ENCODE measurements around the gene THADA. TPM values are rescaled to one million over a fixed set of nuclear protein-coding genes. Genes with fewer than 3 reads are reported as not detected.

THADA gene
- total RNA-seq, 2 experiments from 2014 or later = 31.2 to 32.3 TPM

DNA sequence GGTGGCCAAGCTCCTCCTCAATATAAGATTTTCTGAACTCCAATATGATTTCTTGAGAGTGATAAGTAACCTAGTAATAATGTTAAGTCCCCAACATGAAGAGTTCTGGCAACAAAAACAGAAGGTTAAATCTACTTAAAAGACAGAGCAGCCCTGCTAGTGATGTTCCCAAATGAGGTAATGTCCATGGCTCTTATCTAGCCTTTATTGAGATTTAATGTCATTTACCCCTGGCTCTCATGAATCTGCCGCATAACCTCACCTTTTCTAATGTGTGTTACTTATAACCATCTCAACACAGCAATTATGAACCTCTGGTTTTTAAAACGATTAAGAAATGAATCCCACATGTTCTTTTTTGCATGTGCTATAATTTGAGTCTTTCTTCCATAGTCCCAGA, 201.9 kb downstream of the THADA start:
- Histone ChIP-seq H3K4me1 (ENCODE audit: insufficient read depth, low read length, poor library complexity, severe bottlenecking) (no peaks in the 10 kb centered on the region), H3K4me3 (ENCODE audit: low read depth, low read length, poor library complexity, severe bottlenecking) (no peak overlapping the region), H2AFZ (ENCODE audit: low read length) (no peak overlapping the region), H3K36me3 (ENCODE audit: insufficient read depth, low read length) (peaks cover 18% of the 10 kb centered on the region), H3K27ac (ENCODE audit: low read depth, low read length, poor library complexity, severe bottlenecking) (no peak overlapping the region), H4K20me1 (ENCODE audit: insufficient read depth, low read length) (no peaks in the 10 kb centered on the region), H3K4me2 (ENCODE audit: low read length) (no peak overlapping the region), H3K79me2 (ENCODE audit: insufficient read depth, low read depth, low read length) (no peaks in the 10 kb centered on the region), H3K9me2 (ENCODE audit: insufficient read depth, low read length) (no peaks in the 10 kb centered on the region), H3K9me3 (ENCODE audit: low read length) (no peaks in the 10 kb centered on the region)
- no peak for DNase-seq (ENCODE audit: low spot score)
- TF ChIP-seq, protein P1, sequence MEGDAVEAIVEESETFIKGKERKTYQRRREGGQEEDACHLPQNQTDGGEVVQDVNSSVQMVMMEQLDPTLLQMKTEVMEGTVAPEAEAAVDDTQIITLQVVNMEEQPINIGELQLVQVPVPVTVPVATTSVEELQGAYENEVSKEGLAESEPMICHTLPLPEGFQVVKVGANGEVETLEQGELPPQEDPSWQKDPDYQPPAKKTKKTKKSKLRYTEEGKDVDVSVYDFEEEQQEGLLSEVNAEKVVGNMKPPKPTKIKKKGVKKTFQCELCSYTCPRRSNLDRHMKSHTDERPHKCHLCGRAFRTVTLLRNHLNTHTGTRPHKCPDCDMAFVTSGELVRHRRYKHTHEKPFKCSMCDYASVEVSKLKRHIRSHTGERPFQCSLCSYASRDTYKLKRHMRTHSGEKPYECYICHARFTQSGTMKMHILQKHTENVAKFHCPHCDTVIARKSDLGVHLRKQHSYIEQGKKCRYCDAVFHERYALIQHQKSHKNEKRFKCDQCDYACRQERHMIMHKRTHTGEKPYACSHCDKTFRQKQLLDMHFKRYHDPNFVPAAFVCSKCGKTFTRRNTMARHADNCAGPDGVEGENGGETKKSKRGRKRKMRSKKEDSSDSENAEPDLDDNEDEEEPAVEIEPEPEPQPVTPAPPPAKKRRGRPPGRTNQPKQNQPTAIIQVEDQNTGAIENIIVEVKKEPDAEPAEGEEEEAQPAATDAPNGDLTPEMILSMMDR (conservative IDR thresholded peaks at IDR 0.05; ENCODE audit: low read length) = no peak
- no peak for TF ChIP-seq EZH2phosphoT487 (IDR thresholded peaks at IDR 0.05; ENCODE audit: borderline replicate concordance, low read depth, low read length)
- BruUV-seq (replicated peaks) = no TSS peak
- POLR2A ChIA-PET = no interaction called here
- intact Hi-C loops (cut with micrococcal nuclease; ENCODE audit: unreplicated experiment) = no loop called here
- CTCF ChIA-PET (ENCODE audit: unreplicated experiment) = no interaction called here

DNA sequence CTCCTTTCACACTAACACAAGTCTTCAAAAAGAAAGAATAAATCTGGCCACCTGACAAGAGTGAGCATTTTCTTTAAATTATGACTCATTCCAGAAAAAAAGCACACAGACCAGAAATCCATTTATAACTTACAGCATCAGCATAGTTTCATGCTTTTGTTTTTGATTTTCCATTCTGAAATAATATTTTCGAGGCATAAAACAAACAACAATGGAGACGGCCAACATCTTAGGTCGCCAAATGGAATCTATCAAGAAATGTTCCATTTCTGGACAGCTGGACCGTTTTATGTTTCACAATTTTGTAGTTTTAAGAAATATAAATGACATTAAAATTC, 204.0 kb downstream of the THADA start:
- Histone ChIP-seq H4K20me1 (ENCODE audit: insufficient read depth, low read length) (no peaks in the 10 kb centered on the region), H3K27ac (ENCODE audit: low read depth, low read length, poor library complexity, severe bottlenecking) (no peak overlapping the region), H3K4me1 (ENCODE audit: insufficient read depth, low read length, poor library complexity, severe bottlenecking) (no peaks in the 10 kb centered on the region), H3K79me2 (ENCODE audit: insufficient read depth, low read depth, low read length) (no peaks in the 10 kb centered on the region), H3K4me3 (ENCODE audit: low read depth, low read length, poor library complexity, severe bottlenecking) (no peak overlapping the region), H3K9me2 (ENCODE audit: insufficient read depth, low read length) (no peaks in the 10 kb centered on the region), H3K4me2 (ENCODE audit: low read length) (no peak overlapping the region), H2AFZ (ENCODE audit: low read length) (no peak overlapping the region), H3K9me3 (ENCODE audit: low read length) (no peaks in the 10 kb centered on the region), H3K36me3 (ENCODE audit: insufficient read depth, low read length) (peaks cover 13% of the 10 kb centered on the region; the same call in 1 of the 2 replicates)
- no TSS peak for BruUV-seq (replicated peaks)
- DNase-seq (ENCODE audit: low spot score) = no peak
- POLR2A ChIA-PET = interaction anchor here (2.1 kb wide), 1 partner anchor 10 kb away, joined by 7 read pairs; no protein-coding TSS in a partner anchor
- intact Hi-C loops (cut with micrococcal nuclease; ENCODE audit: unreplicated experiment) = no loop called here
- TF ChIP-seq, protein P1 (conservative IDR thresholded peaks at IDR 0.05; ENCODE audit: low read length) = no peak
- TF ChIP-seq EZH2phosphoT487 (IDR thresholded peaks at IDR 0.05; ENCODE audit: borderline replicate concordance, low read depth, low read length) = no peak
- CTCF ChIA-PET (ENCODE audit: unreplicated experiment) = no interaction called here

DNA sequence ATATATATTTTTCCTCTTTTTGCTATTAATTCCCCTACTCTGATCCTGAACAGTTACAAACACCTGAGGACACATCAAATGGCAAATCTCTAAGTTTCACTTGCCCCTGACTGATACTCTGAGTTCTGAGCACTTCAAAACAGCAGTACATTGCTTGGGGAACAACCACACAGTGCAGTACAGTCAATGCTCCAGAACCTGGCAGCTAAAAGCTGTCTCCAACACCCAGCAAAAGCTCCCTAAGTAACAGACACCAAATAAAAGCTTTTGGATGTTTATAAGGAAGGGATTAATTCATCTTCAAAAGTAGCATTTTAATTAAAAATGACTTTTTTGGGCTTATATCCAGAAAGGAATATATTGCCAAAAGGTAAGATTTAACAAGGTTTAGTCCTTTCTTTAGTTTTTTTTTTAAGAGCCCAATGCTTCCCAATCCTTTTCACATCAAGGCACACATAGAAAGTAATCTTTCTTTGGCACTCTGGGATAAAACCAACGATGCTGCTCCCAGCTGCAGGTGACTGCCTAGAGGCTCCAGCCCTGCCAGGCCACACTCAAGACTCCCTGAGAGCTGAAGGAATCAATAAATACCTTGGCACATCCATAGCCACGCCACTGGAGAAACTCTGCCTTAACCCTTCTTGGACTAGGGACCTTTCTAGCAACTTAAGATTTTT, 204.5 kb downstream of the THADA start:
- Histone ChIP-seq H3K4me1 (ENCODE audit: insufficient read depth, low read length, poor library complexity, severe bottlenecking) (no peaks in the 10 kb centered on the region), H3K4me2 (ENCODE audit: low read length) (no peak overlapping the region), H3K79me2 (ENCODE audit: insufficient read depth, low read depth, low read length) (no peaks in the 10 kb centered on the region), H3K9me3 (ENCODE audit: low read length) (no peaks in the 10 kb centered on the region), H3K27ac (ENCODE audit: low read depth, low read length, poor library complexity, severe bottlenecking) (no peak overlapping the region), H3K36me3 (ENCODE audit: insufficient read depth, low read length) (peaks cover 13% of the 10 kb centered on the region; the same call in 1 of the 2 replicates), H2AFZ (ENCODE audit: low read length) (no peak overlapping the region), H3K9me2 (ENCODE audit: insufficient read depth, low read length) (no peaks in the 10 kb centered on the region), H4K20me1 (ENCODE audit: insufficient read depth, low read length) (no peaks in the 10 kb centered on the region), H3K4me3 (ENCODE audit: low read depth, low read length, poor library complexity, severe bottlenecking) (no peak overlapping the region)
- DNase-seq (ENCODE audit: low spot score) = no peak
- intact Hi-C loops (cut with micrococcal nuclease; ENCODE audit: unreplicated experiment) = no loop called here
- ChIA-PET POLR2A (interaction anchor here (2.1 kb wide), 1 partner anchor 10 kb away, joined by 7 read pairs; no protein-coding TSS in a partner anchor), CTCF (ENCODE audit: unreplicated experiment) (no interaction called here)
- no TSS peak for BruUV-seq (replicated peaks)
- TF ChIP-seq, protein P1 (conservative IDR thresholded peaks at IDR 0.05; ENCODE audit: low read length) = no peak
- TF ChIP-seq EZH2phosphoT487 (IDR thresholded peaks at IDR 0.05; ENCODE audit: borderline replicate concordance, low read depth, low read length) = no peak

All from OCI-LY7 (cell line).